Chondrocyte (in vitro differentiated cells): ENCODE results near the gene LTBP3. TPM values are rescaled to one million over a fixed set of nuclear protein-coding genes. Genes with fewer than 3 reads are reported as not detected.
"Not testable (repeated sequence)": the region's sequence is repeated elsewhere in the genome, so short reads cannot be mapped to it uniquely, and the experiment has no call there.

ENCODE experiments used
- DNase-seq: peaks from one replicate; pipeline ENCODE4 v3.0.0; 2021; ENCODE audit warnings: mixed read lengths, low spot score
- H3K27ac Mint-ChIP-seq: one replicate; pipeline ENCODE4 v1.8.0; 2021; ENCODE audit warnings: mild to moderate bottlenecking, moderate library complexity, mixed read lengths; ENCODE audit not compliant: unreplicated experiment
- H3K27me3 Mint-ChIP-seq: 2 replicates; pipeline ENCODE4 v1.8.0; 2021; ENCODE audit warnings: low read depth, mixed read lengths
- H3K36me3 Mint-ChIP-seq: 2 replicates; pipeline ENCODE4 v1.8.0; 2021; ENCODE audit warnings: low read depth, mixed read lengths
- H3K4me1 Mint-ChIP-seq: 2 replicates; pipeline ENCODE4 v1.8.0; 2021; ENCODE audit warnings: low read depth, mild to moderate bottlenecking, mixed read lengths
- H3K4me3 Mint-ChIP-seq: one replicate; pipeline ENCODE4 v1.8.0; 2021; ENCODE audit warnings: mild to moderate bottlenecking, moderate library complexity, mixed read lengths; ENCODE audit not compliant: unreplicated experiment
- H3K9me3 Mint-ChIP-seq: 2 replicates; pipeline ENCODE4 v1.8.0; 2021; ENCODE audit warnings: low read depth, mixed read lengths
- CTCF ChIP-seq: fragments of 200-600 bp; sonication (generic); IDR thresholded peaks from 2 replicates; pipeline ENCODE4 v1.5.0; 2021; ENCODE audit warnings: antibody characterized with exemption, mild to moderate bottlenecking, moderate library complexity
- total RNA-seq: library from RNA; stranded (reverse); gene quantifications from 3 replicates; pipeline ENCODE4 v1.2.1, GENCODE V29; 2021

Gene LTBP3
- total RNA-seq, 1 donor from 2014 or later, result 271 TPM

GRCh38 chr11:65524014-65524740 is 34.0 kb downstream of the LTBP3 start:
- Mint-ChIP-seq H3K4me1 (peaks cover 42% of the 10 kb centered on the region), H3K36me3 (peaks cover 10% of the 10 kb centered on the region)
- peak; percentile 85 for DNase-seq

GRCh38 chr11:65523631-65523968 is 34.6 kb downstream of the LTBP3 start:
- not testable (repeated sequence) for H3K4me3 Mint-ChIP-seq, H3K36me3 Mint-ChIP-seq, H3K27ac Mint-ChIP-seq, H3K27me3 Mint-ChIP-seq, H3K9me3 Mint-ChIP-seq
- peaks cover 38% of the 10 kb centered on the region for H3K4me1 Mint-ChIP-seq
- DNase-seq, result peak; percentile 54

More at GRCh38 chr11:65524014-65524740, 34.0 kb downstream of the LTBP3 start:
- no peaks in the 10 kb centered on the region for H3K9me3 Mint-ChIP-seq
- H3K27ac Mint-ChIP-seq, result peak overlapping the region; percentile 36
- no peaks in the 10 kb centered on the region for H3K27me3 Mint-ChIP-seq
- H3K4me3 Mint-ChIP-seq, result peak overlapping the region; percentile 54
- TF ChIP-seq CTCF, result no peak

- DNase-seq, H3K27ac Mint-ChIP-seq, H3K36me3 Mint-ChIP-seq, H3K27me3 Mint-ChIP-seq, H3K9me3 Mint-ChIP-seq, H3K4me3 Mint-ChIP-seq: not testable (repeated sequence)
- peaks cover 38% of the 10 kb centered on the region for H3K4me1 Mint-ChIP-seq
Measured at GRCh38 chr11:65522718-65523630, 35.2 kb downstream of the LTBP3 start.

GRCh38 chr11:65521777-65522521 is 36.2 kb downstream of the LTBP3 start:
- DNase-seq, result peak; percentile 27
- Mint-ChIP-seq H3K27ac (peak overlapping the region; percentile 12), H3K4me1 (peaks cover 32% of the 10 kb centered on the region)
- H3K36me3 Mint-ChIP-seq, H3K4me3 Mint-ChIP-seq, H3K9me3 Mint-ChIP-seq, H3K27me3 Mint-ChIP-seq: not testable (repeated sequence)

GRCh38 chr11:65518941-65519549 is 39.1 kb downstream of the LTBP3 start:
- peaks cover 11% of the 10 kb centered on the region for H3K4me1 Mint-ChIP-seq
- not testable (repeated sequence) for H3K9me3 Mint-ChIP-seq, H3K4me3 Mint-ChIP-seq, H3K36me3 Mint-ChIP-seq, DNase-seq, H3K27ac Mint-ChIP-seq, H3K27me3 Mint-ChIP-seq

GRCh38 chr11:65516135-65516968 is 41.8 kb downstream of the LTBP3 start:
- Mint-ChIP-seq H3K27ac (no peak overlapping the region), H3K27me3 (no peaks in the 10 kb centered on the region), H3K36me3 (no peaks in the 10 kb centered on the region), H3K9me3 (no peaks in the 10 kb centered on the region), H3K4me1 (no peaks in the 10 kb centered on the region), H3K4me3 (no peak overlapping the region)
- no peak for TF ChIP-seq CTCF
- DNase-seq, result no peak

GRCh38 chr11:65512311-65512710 is 45.8 kb downstream of the LTBP3 start:
- DNase-seq, result peak; percentile 20
- not testable (repeated sequence) for H3K36me3 Mint-ChIP-seq, H3K4me3 Mint-ChIP-seq, H3K9me3 Mint-ChIP-seq, H3K27ac Mint-ChIP-seq, H3K27me3 Mint-ChIP-seq
- peaks cover 15% of the 10 kb centered on the region for H3K4me1 Mint-ChIP-seq
